Measurements from ENCODE around the gene EHF. TPM values are rescaled to one million over a fixed set of nuclear protein-coding genes. Genes with fewer than 3 reads are reported as not detected.

EHF gene
- total RNA-seq, 1 donor from 2014 or later = not detected

- Mint-ChIP-seq H3K4me1 (ENCODE audit: unreplicated experiment) (no peaks in the 10 kb centered on the region), H3K27me3 (ENCODE audit: unreplicated experiment) (no peaks in the 10 kb centered on the region), H3K36me3 (ENCODE audit: low read depth, unreplicated experiment) (no peaks in the 10 kb centered on the region), H3K27ac (ENCODE audit: unreplicated experiment) (no peak overlapping the region), H3K9me3 (ENCODE audit: unreplicated experiment) (no peaks in the 10 kb centered on the region), H3K4me3 (ENCODE audit: unreplicated experiment) (no peak overlapping the region)
- no peak for DNase-seq (ENCODE audit: low spot score)
- TF ChIP-seq CTCF (IDR thresholded peaks at IDR 0.05; ENCODE audit: unreplicated experiment) = no peak
Measured at GRCh38 chr11:34602245-34602644, 18.6 kb upstream of the EHF start.

GRCh38 chr11:34603129-34604001 is 17.5 kb upstream of the EHF start:
- Mint-ChIP-seq H3K4me3 (ENCODE audit: unreplicated experiment) (no peak overlapping the region), H3K36me3 (ENCODE audit: low read depth, unreplicated experiment) (no peaks in the 10 kb centered on the region), H3K27me3 (ENCODE audit: unreplicated experiment) (no peaks in the 10 kb centered on the region), H3K4me1 (ENCODE audit: unreplicated experiment) (no peaks in the 10 kb centered on the region), H3K9me3 (ENCODE audit: unreplicated experiment) (no peaks in the 10 kb centered on the region), H3K27ac (ENCODE audit: unreplicated experiment) (no peak overlapping the region)
- DNase-seq (ENCODE audit: low spot score) = no peak
- TF ChIP-seq CTCF (IDR thresholded peaks at IDR 0.05; ENCODE audit: unreplicated experiment) = no peak

GRCh38 chr11:34604145-34604544 is 16.7 kb upstream of the EHF start:
- DNase-seq (ENCODE audit: low spot score) = no peak
- no peaks in the 10 kb centered on the region for H3K27me3 Mint-ChIP-seq (ENCODE audit: unreplicated experiment)
- no peaks in the 10 kb centered on the region for H3K4me1 Mint-ChIP-seq (ENCODE audit: unreplicated experiment)
- H3K4me3 Mint-ChIP-seq (ENCODE audit: unreplicated experiment) = no peak overlapping the region
- H3K36me3 Mint-ChIP-seq (ENCODE audit: low read depth, unreplicated experiment) = no peaks in the 10 kb centered on the region
- TF ChIP-seq CTCF (IDR thresholded peaks at IDR 0.05; ENCODE audit: unreplicated experiment) = no peak
- H3K27ac Mint-ChIP-seq (ENCODE audit: unreplicated experiment) = no peak overlapping the region
- no peaks in the 10 kb centered on the region for H3K9me3 Mint-ChIP-seq (ENCODE audit: unreplicated experiment)

GRCh38 chr11:34604911-34605310 is 16.0 kb upstream of the EHF start:
- Mint-ChIP-seq H3K9me3 (ENCODE audit: unreplicated experiment) (no peaks in the 10 kb centered on the region), H3K27ac (ENCODE audit: unreplicated experiment) (no peak overlapping the region), H3K4me1 (ENCODE audit: unreplicated experiment) (no peaks in the 10 kb centered on the region), H3K36me3 (ENCODE audit: low read depth, unreplicated experiment) (no peaks in the 10 kb centered on the region), H3K4me3 (ENCODE audit: unreplicated experiment) (no peak overlapping the region), H3K27me3 (ENCODE audit: unreplicated experiment) (no peaks in the 10 kb centered on the region)
- no peak for DNase-seq (ENCODE audit: low spot score)
- no peak for TF ChIP-seq CTCF (IDR thresholded peaks at IDR 0.05; ENCODE audit: unreplicated experiment)

Data from endothelial cell (in vitro differentiated cells).